ENCODE data around the gene PORCN.

The PORCN gene

DNA sequence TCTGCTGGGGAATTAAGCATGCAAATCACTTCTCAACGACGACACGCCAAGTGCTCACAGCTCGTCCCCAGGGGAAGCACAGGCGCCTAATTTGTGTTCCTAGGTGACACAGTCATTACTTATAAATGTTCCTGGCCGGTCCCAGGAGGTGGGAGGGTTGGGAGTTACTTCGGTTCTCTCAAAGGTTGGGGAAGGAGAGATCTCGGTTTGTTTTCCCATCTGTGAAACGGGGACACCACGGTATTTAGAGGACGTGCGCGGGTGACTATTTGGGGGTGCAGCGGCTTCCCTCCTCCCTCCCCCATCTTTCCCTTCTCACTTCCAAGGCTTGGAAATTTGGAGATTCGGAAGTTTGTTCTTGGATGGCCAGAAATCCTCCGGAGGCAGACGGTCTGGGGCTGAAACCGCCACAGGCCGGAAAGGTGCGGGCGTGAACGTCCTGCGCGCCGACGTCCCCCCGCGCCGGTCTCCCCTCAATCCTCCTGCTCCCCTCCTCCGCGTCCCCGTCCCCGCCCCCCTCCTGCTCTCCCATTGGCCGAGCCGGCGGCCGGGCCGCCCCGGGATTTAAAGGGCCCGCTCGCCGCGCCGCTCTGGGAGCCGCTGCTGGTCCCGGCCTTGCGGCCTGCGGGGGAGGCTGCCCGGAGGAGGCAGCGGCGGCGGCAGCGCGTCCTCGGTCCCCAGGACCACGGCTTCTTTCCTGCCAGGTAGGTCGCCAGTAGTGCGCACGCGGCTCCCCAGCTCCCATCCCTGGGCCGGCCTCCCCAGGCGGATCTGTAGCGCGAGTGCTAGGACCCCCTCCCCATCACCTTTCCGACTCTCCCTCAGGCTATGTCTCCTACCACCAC, at the start of gene PORCN:
Gene PORCN, plus strand, starts transcription at position 593 of the 845 bp plus-strand sequence. CDS start 829 bp downstream, outside the sequence.
- peak; percentile 52 to 64 (median 59) for DNase-seq

DNA sequence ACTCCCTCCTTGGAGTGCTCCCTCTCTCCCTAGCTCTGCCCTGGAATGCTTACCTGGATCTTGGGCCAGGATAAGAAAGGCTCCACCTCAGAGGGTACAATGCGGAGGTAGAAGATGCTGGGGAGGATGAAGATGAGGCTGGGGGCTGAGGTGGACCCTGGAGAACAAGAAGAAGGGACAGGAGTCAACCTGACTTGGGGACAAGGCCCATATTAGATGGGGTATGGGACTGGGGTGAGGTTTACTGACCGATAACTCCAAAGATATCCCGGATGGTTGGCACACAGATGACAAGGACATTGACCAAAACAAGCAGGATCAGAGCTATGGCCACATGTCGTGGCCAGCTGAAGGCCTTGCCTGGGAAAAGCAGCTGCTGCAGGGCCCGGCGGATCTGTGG, 49.3 kb upstream of the PORCN start:
- no peak for DNase-seq

- no peak for DNase-seq
Measured at GRCh38 chrX:48460031-48460430, 48.8 kb upstream of the PORCN start.

GRCh38 chrX:48460606-48461005, 48.2 kb upstream of the PORCN start:
- no peak for DNase-seq

GRCh38 chrX:48461830-48462229, 47.0 kb upstream of the PORCN start:
- DNase-seq, result no peak

DNA sequence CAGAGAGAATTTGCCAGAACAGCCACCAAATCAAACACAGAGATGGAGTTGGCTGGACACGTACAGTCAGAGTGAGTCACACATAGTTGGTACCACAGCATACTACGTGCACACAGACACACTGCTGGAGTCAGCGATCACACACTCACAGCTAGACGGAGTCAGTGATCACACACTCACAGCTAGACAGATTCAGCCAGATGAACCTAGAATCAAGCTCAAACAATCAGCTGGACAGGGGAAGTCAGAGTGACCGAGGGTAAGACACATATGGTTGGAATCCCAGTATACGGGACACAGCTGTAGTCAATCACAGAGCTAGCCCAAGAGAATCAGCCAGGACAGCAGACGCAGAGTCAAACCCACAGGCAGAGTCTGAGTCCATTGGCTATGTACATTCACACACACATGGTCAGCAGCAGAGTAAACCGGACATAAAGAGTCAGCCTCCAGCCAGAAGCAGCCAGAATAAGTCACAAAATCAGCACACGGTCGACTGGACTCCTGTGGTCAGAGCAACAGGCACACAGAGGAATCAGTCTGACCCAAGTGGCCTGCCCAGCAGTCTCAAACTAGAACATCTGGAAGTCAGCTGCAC, 43.4 kb upstream of the PORCN start:
- no peak for DNase-seq

DNA sequence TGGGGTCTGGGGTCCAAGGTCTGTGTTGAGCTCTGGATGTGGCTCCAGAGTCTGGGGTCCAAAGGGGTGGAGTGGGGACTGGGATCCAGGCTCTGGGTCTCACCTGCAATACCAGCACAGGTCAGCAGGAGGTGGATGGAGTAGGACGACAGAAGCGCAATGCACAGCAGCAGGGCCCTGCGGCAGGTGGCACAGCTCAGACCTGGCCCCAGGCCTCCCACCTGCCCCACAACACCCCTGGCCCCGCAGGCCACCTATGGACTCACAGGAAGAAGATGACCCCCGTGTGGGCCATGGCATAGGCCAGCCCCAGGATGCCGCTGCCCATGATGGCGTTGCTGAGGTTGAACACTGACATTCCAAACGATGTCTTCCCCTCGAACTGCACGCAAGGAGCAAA, 42.1 kb upstream of the PORCN start:
- peak in 1 of 4 experiments; percentile 17 for DNase-seq

DNA sequence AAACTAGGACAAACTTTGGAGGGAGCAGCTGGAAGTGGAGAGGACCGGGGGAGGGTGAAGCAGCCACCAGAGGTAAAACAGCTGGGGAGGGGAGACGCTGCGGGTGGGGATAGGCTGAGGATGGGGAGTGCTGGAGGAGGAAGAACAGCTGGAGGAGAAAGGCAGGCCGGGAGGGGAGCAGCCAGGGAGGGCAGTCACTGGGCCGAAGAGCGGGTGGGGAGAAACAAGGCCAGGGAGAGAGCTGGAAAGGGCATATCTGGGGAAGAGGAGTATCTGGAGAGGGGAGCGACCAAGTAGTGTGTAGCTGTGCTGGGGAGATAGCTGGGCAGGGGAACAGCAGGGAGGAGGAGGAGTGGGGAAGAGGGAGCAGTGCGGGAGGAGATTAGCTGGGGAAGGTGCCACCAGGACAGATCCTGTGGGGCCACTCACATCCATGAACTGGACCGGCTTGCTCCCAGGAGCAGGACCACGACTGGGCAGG, 41.5 kb upstream of the PORCN start:
- no peak for DNase-seq

DNA sequence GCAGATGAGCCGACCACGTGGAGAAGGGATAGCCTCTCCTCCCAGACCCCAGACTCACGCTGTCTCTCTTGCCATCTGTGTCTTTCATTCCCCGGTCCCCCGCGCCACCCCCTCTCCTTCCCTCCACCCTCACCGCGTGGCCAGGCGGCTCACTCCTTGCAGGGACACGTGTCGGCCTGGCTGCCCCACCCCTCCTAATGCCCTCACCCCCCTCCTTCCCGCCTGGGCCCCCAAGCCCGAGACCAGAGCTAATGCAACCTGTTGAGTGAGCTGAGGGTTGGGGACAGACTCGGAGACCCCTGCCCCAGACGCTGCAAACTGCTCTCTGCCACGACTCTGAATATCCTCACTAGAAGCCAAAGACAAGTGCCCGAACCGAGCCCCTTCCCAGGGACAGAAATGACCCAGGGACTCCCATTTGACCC, 40.5 kb upstream of the PORCN start:
- DNase-seq, result peak in 2 of 4 experiments; percentile 11 to 20

DNA sequence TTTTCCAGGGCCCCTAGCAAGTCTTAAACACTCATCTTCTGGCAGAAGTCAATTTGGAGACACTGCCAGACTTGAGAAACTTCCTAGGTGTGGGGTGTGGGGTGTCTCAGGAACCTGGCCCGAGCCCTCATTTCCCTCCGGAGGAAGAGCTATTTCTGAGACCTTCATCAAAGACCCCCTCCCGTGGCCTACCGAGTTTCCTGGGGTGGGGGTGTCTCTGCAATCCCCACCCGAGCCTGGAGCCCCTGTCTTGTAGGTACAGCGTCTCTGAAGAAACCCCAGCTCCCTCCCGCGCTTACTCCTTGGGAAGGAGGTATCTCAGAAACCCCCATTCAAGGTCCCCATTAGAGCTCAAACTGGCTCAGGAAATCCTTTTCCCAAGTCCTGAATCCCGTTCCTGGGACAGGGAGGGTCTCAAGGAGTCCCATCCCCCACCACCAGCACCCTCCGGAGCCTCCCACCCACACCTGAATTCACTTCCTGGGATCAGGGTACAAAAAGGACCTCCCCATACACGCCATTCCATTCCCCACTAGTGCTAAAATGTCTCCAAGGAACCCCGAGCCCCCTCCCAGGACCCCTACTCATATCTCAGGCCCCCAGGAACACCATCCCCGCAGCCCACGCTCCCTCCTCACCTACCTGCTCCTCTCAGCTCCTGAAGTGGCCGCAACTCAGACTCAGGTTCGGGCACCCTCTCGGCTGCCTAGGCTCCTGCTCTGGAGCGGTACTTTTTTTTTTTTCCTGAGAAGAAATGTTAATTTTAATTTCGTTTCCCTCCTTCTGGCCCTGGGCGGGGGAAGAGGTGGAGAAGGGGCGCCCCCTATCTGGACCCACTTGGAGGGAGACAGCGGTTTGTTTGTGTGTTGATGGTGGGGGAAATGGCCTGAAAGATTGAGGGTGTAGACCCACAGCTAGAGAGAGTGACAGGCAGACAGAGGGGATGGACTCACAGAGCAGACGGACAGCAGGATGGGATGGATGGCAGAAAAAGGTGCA, 39.8 kb upstream of the PORCN start:
- DNase-seq, result peak in 1 of 4 experiments; percentile 11

DNA sequence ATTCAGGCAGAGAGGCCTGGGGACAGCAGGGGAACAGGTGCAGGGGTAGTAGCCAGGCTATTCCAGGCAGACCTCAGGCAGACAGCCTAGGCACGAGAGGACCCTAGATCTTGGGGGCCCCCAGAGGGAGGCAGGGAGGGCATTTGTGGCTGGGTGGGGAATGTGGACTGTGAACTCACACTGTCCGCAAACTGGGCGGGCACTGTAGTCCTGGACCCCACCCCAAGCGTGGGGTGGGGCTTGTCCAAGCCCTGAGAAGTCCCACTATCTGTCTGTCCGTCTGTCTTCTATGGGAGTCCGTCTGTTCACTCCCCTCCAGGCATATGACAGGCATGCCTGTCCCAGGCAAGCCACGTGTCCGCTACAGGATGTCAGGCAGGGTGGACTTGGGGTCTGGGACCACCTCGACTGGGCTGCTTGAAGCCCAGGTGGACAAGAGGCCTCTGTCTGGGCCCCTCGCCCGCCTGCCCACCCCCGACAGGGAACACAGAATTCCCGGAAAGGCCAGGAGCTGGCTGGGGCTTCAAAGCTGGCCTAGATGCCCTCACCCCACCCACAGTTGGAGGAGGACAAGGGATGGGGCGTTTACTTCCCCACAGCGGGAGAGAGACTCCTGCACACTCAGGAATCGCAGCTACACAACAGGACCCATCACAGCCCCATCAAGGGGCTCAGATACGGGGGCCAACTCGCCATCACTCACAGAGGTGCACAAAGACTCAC, 38.5 kb upstream of the PORCN start, which contains the start of gene SLC38A5:
Gene SLC38A5, minus strand, starts transcription at position 151 of the 723 bp plus-strand sequence. CDS start 2,336 bp downstream, outside the sequence.
- DNase-seq, result no peak

DNA sequence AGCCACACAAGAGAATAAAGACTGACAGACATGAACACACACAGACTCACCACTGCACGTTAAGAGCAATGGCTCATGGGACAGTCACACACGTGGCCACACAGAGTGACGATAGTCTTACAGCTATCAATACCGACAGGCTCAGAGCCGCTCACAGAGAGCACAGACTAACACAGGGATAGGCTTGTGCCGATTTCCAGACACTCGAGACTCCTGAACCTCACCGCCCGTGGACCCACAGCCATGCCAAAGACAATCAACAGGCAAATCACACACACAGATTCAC, 38.0 kb upstream of the PORCN start:
- no peak for DNase-seq

GRCh38 chrX:48471504-48471903, 37.3 kb upstream of the PORCN start:
- no peak for DNase-seq

DNA sequence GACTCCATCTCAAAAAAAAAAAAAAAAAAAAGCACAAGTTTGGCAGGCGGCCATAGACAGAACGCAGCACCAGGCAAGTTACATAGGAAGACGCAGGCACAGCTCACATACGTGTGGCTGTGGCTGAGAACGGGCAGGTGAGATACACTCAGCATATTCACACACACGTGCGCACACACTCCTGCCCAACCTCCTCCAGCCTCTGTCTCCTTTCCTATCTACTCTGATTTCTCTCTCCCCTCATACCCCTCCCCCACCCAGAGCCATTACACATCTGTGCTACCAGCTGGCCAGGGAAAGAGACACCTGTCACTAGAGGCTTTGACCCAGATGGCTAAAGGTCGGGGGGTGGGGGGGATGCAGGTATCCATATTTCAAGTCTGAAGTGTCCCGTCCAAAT, 36.6 kb upstream of the PORCN start:
- no peak for DNase-seq

DNA sequence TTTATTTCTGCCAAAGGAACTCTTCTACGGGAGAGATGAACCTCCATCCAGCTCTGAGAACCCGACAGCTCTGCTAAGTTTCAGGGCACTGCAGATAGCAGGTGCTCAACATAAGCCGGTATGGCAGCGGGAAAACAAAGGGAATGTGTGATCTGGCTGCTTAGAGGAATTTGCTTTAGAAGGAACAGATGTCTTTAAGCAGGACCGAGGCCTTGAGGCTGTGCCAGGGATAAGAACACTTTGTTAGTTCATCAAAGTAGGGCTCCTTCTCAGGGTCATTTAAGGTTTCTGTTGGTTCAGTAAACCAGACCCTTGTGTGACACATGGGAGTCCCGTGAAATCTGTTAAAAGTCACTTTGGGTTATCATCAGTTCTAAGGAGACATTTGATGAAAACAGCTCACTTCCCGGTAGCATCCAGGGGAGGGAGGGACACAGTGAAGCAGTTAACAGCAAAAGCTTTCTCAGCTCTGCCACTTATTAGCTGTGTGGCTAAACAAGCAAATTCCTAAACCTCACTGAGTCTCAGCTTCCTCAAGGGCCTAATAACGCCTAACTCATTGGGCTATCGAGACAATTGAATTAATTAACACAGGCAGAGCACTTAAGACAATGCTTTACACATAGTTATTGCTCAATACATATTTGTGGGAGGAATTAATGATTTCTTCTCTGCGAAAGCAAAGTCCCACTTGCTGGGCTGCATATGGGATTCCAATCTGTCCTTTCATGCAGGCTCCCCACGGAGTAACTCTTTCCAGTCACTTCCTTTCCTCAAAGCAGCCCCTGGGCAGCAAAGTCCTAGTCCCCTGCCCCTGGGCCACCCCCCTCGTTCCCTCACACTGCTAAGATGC, 35.7 kb upstream of the PORCN start:
- DNase-seq, result no peak

- DNase-seq, result no peak
Measured at GRCh38 chrX:48473704-48473990, 35.1 kb upstream of the PORCN start.

DNA sequence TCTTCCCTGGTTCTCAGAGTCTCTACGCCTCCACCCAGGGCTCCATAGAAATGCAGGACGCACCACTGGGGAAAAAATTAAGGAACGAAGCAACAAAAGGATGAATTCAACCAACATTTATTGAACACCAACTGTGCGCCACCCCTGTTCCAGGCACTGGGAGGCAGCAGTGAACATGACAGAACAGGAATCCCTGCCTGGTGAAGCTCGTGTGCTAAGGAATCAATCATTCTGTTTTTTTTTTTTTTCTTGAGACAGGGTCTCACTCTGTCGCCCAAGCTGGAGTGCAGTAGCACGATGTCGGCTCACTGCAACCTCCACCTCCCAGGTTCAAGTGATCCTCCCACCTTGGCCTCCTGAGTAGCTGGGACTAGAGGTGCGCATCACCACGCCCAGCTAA, 34.7 kb upstream of the PORCN start:
- DNase-seq, result no peak

DNA sequence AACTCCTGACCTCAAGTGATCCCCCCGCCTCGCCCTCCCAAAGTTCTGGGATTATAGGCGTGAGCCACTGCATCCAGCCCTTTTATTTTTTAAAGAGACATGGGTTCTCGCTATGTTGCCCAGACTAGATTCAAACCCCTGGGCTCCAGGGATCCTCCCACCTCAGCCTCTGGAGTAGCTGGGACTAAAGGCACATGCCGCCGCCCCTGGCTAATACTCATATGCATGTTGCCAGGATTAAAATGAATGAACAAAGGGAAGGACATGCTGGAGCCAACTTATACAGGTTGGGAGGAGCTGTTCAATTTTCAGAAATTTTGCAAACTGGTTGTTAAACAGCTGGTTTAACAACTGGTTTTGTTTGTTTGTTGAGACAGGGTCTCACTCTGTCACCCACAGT, 34.2 kb upstream of the PORCN start:
- DNase-seq, result no peak

- no peak for DNase-seq
Measured at GRCh38 chrX:48475296-48475695, 33.5 kb upstream of the PORCN start.

GRCh38 chrX:48475774-48476577, 32.8 kb upstream of the PORCN start, which contains the start of gene FTSJ1:
FTSJ1 (plus strand) TSS chrX:48476199; CDS start chrX:48478048, 1,849 bp downstream.
- peak; percentile 61 to 80 (median 73) for DNase-seq

DNA sequence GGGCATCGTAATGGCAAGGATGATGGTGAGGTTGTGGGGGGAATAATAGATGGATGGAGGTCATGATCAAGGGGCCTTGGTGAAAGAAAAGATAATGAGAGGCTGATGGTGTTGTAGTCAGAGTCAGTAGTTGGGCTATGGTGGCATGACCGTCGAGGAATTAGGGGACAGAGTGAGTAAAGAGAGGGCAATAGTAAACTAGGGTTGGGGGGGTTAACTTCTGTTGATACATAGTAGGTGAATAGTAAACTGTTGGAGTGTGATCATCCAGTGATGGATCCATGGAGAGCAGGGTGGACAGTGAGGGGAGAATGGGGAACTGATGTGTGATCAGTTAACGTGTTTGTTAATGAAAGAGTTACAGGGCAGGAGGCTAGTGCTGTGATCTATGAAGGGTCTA, 31.9 kb upstream of the PORCN start:
- DNase-seq, result no peak

All from activated CD4-positive, CD25-positive, alpha-beta regulatory T cell (primary cell).